Left kidney (tissue), 2 donors: ENCODE data around the gene ADCYAP1R1. TPM values are rescaled to one million over a fixed set of nuclear protein-coding genes. Genes with fewer than 3 reads are reported as not detected.

Experiments used
- DNase-seq: peaks from one replicate; pipeline ENCODE4 v3.0.0-alpha.2; 2013
- polyA plus RNA-seq: library from polyadenylated mRNA; unstranded; fragments of 120-200 nt; gene quantifications from one replicate; pipeline ENCODE4 v1.2.1, GENCODE V29; 2013; ENCODE audit not compliant: insufficient read length

The ADCYAP1R1 gene
- polyA plus RNA-seq, 1 donor, result 0.75 TPM

GRCh38 chr7:31036924-31037323, 15.2 kb upstream of the ADCYAP1R1 start:
- no peak for DNase-seq

GRCh38 chr7:31043051-31043471, 9.0 kb upstream of the ADCYAP1R1 start:
- DNase-seq, result peak; percentile 28

- DNase-seq, result no peak
Observed at GRCh38 chr7:31044529-31044928, 7.6 kb upstream of the ADCYAP1R1 start.

GRCh38 chr7:31046723-31047122, 5.4 kb upstream of the ADCYAP1R1 start:
- DNase-seq, result no peak

GRCh38 chr7:31047313-31048146, 4.6 kb upstream of the ADCYAP1R1 start:
- no peak for DNase-seq

GRCh38 chr7:31049005-31049765, 2.9 kb upstream of the ADCYAP1R1 start:
- DNase-seq, result no peak

- DNase-seq, result no peak
Observed at GRCh38 chr7:31052487-31052840, 356 bp downstream of the ADCYAP1R1 start.

GRCh38 chr7:31052841-31053601, 913 bp downstream of the ADCYAP1R1 start:
- no peak for DNase-seq

- DNase-seq, result no peak
Observed at GRCh38 chr7:31053986-31054385, 1.9 kb downstream of the ADCYAP1R1 start.

GRCh38 chr7:31054608-31055278, 2.6 kb downstream of the ADCYAP1R1 start:
- no peak for DNase-seq

- no peak for DNase-seq
Observed at GRCh38 chr7:31055471-31055870, 3.4 kb downstream of the ADCYAP1R1 start.

GRCh38 chr7:31056775-31057346, 4.8 kb downstream of the ADCYAP1R1 start:
- DNase-seq, result no peak

GRCh38 chr7:31058122-31058521, 6.0 kb downstream of the ADCYAP1R1 start:
- DNase-seq, result no peak

- DNase-seq, result no peak
Observed at GRCh38 chr7:31058688-31059087, 6.6 kb downstream of the ADCYAP1R1 start.

GRCh38 chr7:31059551-31059950, 7.4 kb downstream of the ADCYAP1R1 start:
- DNase-seq, result no peak

- DNase-seq, result no peak
Observed at GRCh38 chr7:31061185-31061584, 9.1 kb downstream of the ADCYAP1R1 start.

- DNase-seq, result no peak
Observed at GRCh38 chr7:31062746-31063435, 10.8 kb downstream of the ADCYAP1R1 start.

GRCh38 chr7:31065021-31065593, 13.0 kb downstream of the ADCYAP1R1 start:
- DNase-seq, result no peak

GRCh38 chr7:31065840-31066239, 13.7 kb downstream of the ADCYAP1R1 start:
- DNase-seq, result no peak

GRCh38 chr7:31066516-31067130, 14.5 kb downstream of the ADCYAP1R1 start:
- no peak for DNase-seq
